Activated CD4-positive, alpha-beta T cell treated with anti-CD3 and anti-CD28 coated beads, Interleukin-2, Interleukin-6, amounts not matched to agents 100 ng/mL and 50 ng/mL, durations not matched to agents 16 hours and 8 hours (primary cell): Measurements from ENCODE around the gene FTO.
"Not testable (repeated sequence)": the region's sequence is repeated elsewhere in the genome, so short reads cannot be mapped to it uniquely, and the experiment has no call there.

Source experiments
- DNase-seq: peaks from one replicate; pipeline ENCODE4 v3.0.0-alpha.2; 2020

Gene FTO

DNA sequence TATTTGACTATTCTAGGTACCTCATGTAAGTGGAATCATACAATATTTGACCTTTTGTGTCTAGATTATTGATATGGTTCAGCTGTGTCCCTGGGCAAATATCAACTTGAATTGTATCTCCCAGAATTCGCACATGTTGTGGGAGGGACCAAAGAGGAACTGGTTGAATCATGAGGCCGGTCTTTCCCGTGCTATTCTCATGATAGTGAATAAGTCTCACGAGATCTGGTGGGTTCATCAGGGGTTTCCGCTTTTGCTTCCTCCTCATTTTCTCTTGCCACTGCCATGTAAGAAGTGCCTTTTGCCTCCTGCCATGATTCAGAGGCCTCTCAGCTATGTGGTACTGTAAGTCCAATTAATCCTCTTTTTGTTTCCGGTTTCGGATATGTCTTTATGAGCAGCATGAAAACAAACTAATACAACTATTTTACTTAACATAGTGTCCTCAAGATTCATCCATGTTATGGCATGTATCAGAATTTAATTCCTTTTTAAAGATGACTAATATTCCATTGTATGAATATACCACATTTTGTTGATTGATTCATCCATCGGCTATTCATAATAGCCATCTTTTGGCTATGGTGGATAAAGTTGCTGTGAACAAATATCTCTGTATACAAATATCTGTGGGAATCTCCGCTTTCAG lies 129.1 kb downstream of the FTO start:
- no peak for DNase-seq

DNA sequence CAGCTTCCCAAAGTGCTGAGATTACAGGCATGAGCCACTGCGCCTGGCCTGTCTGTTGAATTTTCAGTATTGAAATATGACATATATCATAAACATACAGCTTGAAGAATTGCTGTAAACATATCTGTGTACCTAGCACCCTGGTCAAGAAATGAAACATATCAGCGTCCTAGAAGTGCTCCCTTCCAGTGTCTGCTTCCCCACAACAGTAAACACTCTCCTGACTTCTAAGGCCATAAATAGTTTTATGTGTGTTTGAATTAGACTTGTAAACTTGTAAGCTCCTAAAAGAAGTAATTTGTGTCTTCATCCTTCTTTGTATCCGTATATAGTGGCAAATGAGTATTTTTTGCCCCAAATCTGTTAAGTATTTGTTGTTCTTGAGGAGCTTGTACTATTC lies 132.2 kb downstream of the FTO start:
- no peak for DNase-seq

DNA sequence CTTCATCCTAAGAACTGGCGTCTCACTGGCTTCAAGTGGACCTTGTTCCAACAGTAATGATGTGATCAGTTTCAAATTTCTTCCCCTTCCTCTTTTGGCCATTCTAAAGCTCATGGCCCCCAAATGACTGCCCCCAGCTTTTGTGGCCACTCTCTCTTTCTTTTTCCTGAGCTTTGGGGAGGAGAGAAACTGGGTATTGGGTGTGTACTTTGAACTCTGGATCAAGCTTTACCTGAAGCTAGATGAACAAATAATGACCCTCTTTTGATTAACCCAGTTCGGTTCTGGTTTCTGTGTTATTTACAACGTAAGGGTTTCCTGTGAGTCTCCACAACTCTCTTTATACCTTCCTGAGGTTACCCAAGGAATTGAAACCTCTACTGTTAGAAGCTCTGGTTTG lies 132.7 kb downstream of the FTO start:
- no peak for DNase-seq

DNA sequence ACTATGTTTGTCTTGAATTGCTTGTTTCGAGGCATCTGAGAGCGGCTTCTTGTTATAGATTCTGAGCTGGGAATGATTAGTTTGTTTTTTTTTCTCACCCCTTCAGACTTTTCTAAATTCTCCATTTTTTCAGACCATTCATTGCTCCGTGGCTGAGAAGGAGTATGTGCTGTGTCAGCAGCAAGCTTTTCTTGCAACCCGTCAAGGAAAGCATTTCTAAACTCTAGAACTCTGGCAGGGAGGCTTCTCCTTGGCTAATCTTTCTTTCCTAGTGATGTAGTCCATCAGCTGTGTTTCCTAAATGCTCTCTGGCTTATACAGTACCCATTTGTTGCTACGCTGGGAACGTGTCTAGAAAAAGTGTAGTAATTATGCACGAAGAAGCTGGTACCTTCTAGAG lies 133.5 kb downstream of the FTO start:
- no peak for DNase-seq

DNA sequence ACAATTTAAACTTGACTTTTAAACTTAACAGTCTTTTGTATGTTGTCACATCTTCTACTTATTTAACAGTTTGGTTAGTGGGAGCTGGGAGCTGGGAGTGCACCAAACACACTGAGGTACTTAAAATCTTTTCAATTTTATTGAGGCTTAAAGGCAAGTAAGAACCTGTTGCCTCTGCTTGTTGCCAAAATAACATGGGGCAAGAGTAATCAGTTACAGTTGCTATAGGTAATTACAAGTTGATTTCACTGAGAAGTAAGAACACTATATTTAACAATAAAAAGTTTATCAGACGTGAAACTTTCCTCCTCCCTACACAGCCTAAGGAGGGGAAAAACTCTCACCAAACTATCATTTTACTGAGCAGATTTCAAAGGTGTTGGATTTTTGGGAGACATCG lies 135.2 kb downstream of the FTO start:
- no peak for DNase-seq

DNA sequence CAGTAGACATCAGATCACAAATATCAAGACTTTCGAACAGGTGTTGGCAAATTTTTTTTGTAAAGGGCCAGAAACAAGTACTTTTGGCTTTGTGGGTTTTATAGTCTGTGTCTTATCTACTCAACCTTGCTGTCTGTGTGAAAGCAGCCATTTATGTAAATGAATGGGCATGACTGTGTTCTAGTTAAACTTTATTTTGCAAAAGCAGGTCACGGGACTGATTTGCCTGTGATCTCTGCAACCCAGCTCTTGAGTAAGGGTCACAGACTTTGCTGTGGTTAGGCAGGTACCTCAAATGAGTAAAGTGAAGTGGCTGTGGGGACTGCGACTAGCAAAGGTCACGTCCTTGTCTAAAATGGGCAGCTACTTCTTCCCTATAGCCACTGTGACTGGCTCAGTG lies 136.5 kb downstream of the FTO start:
- DNase-seq: no peak

DNA sequence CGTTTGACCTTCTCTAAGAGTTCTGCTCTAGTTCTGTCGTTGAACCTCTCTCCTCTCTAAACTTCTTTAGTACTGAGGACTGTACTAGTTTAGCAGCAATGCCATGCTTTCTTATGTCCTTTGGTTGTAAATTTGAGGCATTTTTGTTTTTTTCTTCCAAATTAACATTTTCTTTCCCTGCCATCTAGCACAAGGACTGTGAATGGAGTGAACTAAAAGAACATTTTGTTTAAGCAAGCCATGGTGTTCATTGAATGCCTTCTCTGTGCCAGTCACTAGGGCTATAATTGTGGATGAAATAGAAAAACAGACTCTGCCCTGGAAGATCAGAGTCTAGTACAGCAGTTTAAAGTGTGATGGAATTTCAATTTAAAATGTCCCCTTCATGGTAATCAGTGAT lies 137.9 kb downstream of the FTO start:
- no peak for DNase-seq

DNA sequence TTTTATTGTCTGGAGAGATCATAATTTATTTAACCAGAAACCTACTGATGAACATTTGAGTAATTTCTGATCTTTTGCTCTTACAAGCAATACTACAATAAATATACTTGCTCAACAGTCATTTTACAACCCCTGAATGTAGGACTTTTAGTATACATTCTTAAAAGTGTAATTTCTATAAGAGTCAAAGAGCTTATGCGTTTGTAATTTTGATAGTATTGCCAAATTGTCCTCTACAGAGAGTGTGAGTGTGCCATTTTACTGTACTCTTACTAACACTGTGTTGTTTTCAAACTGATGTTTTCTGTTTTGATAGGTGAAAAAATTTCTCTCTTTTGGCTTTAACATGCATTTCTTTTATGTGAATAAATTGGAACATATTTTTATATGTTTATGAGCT lies 139.1 kb downstream of the FTO start:
- DNase-seq: no peak

DNA sequence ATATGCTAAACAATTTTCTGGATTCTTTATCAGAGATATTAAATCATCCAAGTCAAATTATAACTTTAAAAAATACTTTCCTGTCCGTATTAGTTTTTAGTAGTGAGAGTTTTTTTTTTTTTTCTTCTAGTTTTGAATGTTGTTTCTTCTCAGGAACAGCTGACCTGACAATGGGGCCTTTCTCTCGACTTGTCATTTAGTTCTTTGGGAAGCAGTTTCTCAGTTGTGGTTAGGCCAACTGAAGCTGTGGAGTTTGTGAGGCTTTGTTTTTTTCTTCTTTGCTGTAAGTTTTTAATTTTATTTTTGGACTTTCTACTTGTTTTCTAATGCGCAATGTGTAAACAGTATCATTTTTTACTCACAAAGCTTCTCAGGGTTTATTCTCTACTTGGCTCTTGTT lies 140.8 kb downstream of the FTO start:
- no peak for DNase-seq

DNA sequence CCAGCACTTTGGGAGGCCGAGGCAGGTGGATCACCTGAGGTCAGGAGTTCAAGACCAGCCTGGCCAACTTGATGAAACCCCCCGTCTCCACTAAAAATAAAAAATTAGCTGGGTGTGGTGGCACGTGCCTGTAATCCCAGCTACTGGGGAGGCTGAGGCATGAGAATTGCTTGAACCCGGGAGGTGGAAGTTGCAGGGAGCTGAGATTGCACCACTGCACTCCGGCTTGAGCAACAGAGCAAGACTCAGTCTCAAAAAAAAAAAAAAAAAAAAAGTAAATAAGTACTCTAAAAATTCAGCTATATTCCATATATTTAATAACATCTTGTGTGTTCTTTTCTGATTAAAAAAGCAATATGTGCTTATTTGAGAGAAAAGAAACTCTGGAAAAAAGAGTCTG lies 142.6 kb downstream of the FTO start:
- not testable (repeated sequence) for DNase-seq

DNA sequence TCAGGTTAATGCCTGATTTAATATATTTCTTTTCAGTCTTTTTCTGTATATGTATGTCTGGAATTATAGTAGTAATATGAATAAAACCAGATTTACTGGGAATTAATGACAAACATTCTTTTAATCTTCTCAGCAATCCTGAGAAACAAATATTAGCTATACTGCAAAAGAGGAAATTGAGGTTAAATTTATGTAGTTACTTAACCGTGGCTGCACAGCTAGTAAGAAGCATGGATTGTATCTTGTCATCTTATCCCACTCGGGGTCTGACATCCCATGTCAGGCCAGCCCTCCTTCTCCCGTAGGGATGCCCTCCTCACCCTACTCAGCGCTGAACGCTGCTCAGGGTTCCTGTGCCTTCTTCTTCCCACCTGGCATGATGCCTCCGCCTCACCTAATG lies 143.0 kb downstream of the FTO start:
- DNase-seq: no peak

DNA sequence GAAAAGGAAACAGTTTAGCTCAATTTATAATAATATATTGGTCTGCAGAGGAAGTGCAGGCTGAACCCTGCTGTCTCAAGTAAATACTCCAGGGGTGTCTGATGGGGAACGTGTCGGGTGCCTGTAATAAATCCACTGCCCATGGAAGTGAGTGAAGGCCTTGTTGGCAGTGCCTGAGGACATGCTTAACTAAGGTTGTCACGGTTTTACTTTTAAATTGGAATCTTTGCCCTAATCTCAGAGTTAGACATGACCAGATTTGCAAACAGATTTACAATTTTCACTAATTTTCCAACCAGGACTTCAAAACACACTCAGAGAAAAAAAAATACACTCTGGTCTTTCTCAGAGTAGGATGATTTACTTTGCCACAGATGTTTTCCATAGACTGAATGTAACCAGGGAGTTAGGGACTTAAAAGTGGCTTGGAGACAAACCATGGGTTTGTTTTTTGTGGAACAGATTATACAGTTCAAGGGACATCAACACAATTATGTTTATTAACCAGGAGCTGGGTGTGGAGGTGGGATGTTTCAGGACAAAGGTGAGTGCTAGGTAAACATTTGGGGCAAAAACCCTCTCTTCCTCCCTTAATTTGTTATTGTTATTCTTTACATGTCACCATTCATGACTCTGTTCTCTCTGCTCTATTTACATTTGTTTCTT lies 144.5 kb downstream of the FTO start:
- no peak for DNase-seq

DNA sequence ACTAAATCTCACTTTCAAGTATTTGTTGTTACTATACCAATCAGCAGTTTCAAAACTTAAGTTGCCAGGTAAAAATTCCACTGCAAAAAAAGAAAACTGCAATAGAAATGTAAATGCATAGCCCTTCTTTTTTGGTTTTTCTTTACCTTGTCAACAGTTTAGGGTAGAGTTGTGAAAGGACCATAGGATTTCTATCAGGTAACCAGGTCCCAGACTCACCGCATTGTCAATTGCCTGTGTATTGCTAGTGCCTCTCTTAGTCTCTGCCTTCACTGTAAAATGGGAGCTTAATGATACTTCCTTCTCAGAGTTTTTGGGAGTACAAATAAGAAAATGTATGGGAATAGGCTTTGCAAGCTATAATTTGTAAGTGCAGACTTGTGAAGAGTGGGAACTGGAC lies 145.0 kb downstream of the FTO start:
- no peak for DNase-seq

DNA sequence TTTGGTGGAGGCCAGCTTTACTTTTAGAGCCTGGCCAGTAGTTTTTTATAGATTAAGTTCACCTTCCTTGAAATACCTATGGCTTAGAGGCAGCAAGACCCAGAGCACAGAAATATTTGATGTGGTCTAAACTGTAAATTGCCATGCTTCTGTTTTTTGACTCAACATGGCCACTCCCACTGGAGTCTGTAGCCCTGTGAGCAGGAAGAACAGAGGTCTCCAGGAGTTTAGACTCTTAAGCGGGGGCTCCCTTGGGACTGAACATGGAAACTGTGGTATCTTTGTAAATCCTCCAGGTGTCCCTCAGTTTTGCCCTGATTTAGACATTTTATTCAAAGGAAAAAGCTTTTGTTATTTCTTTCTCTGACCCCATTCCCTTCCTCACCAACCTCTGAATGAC lies 145.6 kb downstream of the FTO start:
- no peak for DNase-seq

DNA sequence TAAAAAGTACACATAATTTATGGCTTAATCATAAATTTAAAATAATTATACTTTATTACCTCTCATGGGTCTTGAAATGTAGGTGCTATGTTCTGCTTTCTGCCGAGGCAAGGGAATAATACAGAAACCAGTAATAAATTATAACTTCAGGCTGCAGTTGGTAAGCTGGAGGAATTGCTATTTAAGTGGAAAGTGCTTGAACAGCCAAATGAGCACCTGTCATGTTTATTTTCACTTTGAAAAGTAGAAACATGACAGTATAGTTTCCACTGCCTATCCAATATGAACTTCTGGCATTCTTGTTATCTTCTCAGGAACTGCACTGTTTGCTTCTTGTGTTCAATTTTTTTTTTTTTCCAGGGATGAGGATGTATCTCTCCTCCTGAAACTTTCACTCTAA lies 146.0 kb downstream of the FTO start:
- DNase-seq: no peak

DNA sequence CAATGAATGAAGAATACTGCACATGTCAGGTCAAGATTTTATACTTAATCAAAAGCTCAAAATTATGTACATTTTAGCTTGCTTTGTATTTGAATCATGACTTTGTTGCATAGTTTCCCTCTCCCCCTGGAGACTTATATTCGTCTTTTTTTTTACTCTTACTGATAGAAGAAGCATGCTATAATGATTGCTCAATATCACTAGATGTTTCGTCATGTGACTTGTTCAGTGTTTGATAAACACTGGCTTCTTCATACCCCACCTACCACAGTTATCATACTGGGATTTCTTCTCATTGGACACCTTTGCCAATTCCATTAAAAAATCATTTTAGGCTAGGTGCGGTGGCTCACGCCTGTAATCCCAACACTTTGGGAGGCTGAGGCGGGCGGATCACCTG lies 148.7 kb downstream of the FTO start:
- DNase-seq: no peak

DNA sequence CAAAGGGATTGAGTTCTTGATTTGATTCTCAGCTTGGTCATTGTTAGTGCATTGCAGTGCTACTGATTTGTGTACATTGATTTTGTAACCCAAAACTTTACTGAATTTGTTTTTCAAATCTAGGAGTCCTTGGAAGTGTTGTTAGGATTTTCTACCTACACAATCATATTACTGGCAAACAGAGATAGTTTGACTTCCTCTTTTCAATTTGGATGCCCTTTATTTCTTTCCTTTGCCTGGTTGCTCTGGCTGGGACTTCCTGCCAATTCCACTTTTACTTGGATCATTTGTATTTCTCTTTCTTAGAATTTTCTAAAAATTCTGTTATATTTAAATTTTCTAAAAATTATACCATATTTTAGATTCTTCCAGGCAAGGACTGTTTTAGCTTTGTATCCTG lies 151.1 kb downstream of the FTO start:
- no peak for DNase-seq

DNA sequence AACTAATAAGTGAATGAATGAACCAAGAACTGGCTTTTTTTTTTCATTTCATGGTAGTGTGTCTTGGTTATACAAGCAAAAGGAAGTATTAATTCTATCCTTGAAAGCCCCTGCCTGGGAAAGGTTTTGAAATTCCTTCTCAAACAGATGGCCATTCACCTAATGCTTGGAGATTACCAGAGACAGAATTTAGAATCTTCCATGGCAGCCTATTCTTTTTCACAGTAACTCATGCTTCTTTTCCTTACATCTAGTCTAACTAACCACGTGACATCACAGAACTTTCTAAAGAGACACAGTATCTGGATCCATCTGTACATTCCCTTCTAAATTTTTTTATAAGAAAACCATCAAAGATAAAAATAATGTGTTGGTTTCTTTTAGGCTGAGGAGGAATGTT lies 151.6 kb downstream of the FTO start:
- no peak for DNase-seq

DNA sequence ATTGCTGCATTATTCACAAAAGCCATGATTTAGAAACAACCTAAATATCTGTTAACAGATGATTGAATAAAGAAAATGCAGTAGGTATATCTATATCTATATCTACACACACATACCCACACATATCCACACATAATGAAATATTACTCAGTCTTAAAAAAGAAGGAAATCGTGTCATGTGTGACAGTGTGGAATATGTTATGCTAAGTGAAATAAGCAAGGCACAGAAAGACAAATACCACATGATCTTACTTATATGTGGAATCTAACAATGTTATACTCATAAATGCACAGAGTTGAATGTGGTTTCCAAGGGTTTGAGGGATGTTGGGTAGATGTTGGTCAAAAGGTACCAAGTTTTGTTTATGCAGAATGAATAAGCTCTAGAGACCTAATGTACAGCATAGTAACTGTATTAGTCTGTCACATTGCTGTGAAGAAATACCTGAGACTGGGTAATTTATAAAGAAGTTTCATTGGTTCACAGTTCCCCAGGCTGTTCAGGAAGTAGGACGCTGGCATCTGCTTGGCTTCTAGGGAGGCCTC lies 156.1 kb downstream of the FTO start:
- no peak for DNase-seq

DNA sequence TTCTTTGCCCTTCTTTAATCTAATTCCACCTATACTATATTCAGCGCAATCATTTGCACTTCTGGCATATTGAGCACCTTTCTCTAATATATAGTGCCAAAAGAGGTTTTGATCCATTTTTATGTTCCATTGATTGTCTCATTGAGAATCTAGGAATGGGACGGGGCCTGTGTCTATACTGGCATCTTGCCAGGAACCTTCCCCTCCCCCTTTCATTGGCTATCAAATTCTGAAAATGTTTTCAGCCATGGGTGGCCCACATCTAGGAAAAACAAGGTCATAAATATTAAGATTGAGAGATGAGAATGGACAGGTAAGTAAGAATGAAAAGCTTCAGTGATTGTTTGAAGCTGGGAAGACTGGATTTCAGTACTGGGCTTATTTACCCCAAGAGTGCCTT lies 159.9 kb downstream of the FTO start:
- DNase-seq: no peak

DNA sequence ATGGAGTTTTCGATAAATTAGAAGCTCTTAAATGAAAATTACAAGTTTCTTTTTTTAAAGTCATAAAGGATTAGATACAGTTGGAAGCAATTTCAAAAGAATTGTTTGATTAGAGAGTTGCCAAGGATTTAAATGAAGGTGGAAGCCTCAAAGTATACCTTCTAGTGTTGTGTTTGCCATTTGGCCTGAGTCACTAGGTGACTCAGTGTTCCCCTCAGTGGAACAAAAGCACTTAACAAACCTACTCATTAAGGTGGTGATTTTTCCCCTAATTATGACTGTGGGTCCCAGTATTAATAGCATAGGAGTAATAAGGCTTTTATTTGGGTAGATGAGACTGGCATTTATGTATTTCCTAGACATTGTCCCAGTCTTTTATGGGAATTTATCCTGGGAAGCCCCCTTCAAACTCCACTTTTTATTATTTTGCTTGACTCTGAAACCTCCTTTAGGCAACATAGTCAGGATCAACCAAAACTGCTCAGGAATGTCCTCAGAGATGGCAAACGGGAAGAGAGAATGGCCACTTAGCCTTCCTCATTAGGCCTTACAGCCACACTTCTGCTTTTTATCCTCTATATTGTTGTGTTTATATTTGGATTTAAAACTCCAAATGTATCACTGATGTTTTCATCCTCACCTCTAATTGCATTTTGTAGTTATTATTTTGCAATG lies 161.0 kb downstream of the FTO start:
- DNase-seq: peak; percentile 16

DNA sequence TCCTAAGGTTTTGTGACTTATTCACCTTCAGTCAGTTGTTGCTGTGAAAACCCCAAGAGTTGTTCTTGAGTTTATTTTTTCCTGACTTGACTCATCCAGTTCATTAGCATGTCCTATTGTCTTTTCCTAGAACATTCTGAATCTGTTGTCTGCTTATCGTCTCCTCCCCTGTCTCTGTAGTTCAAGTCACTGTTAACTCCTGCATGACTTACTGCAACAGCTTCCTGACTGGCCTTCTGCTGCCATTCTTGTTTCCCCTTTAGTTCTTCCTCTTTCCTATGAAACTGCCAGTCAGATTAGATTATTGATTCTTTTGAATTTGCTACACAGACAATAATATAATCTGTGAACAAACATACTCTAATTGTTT lies 161.5 kb downstream of the FTO start:
- DNase-seq: peak; percentile 41

DNA sequence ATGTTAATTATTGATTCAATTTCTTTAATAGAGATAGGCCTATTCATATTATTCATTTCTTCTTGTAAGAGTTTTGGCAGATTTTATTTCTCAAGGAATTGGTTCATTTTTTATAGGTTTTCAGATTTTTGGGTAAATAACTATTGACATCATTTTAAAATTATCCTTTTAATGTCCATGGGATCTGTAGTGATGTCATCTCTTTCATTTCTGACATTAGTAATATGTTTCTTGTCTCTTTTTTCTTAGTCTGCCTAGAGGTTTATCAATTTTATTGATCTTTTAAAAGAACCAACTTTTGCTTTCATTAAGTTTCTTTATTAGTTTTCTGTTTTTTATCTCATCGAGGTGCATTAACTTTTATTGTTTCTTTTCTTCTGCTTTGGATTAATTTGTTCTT lies 162.6 kb downstream of the FTO start:
- no peak for DNase-seq

DNA sequence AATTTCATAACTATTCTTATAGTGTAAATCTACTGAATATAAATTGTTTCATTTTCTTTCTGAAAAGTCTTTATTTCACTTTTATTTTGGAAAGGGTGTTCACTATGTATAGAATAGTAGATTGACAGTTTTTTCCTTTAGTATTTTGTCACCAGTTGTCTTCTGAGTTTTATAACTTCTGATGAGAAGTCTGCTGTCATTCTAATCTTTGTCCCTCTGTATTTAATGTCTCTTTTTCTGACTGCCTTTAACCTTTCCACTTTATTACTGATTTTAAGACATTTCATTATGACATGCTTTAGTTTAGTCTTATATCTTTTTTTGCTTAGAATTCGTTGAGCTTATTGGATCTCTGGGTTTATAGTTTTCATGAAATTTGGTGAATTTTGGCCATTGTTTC lies 166.9 kb downstream of the FTO start:
- DNase-seq: no peak
